ENCODE results near the gene LCK.

LCK gene

GRCh38 chr1:32250893-32251716, at the start of gene LCK:
Gene LCK (plus strand): TSS chr1:32251265. CDS start chr1:32274330, 23,065 bp downstream.
- no peak for DNase-seq

GRCh38 chr1:32204943-32205361, 46.1 kb upstream of the LCK start:
- DNase-seq = no peak

DNA sequence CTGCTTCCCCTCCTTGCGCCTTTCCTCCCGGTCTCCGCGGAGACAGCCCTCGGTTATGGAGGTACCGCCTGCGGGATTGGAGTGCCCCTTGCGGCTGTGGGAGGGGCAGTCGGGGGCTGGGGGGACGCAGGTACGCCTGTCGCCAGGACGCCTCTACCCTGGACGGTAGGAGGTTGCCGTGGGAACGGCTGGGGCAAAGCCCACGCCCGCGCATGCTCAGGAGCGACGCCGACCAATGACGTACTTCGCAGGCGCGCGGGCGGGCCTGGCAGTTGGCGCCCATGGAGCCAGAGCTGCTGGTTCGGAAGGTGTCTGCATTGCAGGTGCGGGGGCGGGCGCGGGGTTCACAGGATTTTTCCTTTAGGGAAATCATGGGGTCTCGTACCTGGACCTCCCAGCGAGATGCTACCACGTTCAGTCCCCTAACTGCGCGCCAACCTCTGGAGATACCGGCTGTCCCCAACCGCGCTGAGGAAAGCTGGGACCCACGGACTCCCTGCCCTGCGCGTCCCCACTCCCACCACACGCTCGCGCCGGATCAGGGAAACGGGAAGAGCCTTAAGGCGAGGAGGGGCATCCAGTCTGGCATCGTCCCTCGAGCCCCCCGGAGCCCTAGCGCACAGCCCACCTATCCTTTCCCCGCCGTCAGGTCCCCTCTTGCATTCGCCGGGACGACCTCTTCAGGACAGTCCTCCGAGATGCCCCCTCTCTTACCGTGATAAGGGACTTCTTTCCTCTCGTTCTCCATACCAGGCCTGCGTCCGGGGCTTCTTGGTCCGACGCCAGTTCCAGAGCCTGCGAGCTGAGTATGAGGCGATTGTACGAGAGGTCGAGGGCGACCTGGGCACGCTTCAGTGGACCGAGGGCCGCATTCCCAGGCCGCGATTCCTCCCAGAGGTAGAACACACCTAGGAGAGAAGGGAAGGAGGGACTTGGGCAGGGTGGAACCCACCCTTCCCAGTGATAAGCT, 45.4 kb upstream of the LCK start, which contains the start of gene IQCC:
Gene IQCC, plus strand, starts transcription at position 271 of the 970 bp plus-strand sequence. Its CDS starts 11 bp downstream, at position 282.
- no peak for DNase-seq

DNA sequence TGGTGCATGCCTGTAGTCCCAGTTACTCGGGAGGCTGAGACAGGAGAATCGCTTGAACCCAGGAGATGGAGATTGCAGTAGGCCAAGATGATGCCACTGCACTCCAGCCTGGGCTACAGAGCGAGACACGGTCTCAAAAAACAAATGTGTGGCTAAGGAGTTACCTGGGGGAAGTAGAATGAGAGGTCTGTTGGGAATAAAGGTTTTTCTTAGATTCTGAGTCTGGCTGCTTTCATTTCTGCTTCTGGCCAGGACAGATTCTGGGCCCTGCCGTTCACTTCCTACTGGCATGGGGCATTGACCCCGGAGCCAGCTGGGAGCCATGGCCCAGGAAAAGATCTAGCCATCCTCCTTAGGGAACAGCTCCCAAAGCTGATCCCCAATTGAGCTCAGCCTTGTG, 42.6 kb upstream of the LCK start:
- DNase-seq = no peak

GRCh38 chr1:32208891-32209328, 42.2 kb upstream of the LCK start, which contains the start of gene DCDC2B:
Gene DCDC2B (plus strand): TSS chr1:32209089. CDS start chr1:32209094, 5 bp downstream.
- DNase-seq = no peak

GRCh38 chr1:32215629-32216480, 35.2 kb upstream of the LCK start:
- DNase-seq = no peak

DNA sequence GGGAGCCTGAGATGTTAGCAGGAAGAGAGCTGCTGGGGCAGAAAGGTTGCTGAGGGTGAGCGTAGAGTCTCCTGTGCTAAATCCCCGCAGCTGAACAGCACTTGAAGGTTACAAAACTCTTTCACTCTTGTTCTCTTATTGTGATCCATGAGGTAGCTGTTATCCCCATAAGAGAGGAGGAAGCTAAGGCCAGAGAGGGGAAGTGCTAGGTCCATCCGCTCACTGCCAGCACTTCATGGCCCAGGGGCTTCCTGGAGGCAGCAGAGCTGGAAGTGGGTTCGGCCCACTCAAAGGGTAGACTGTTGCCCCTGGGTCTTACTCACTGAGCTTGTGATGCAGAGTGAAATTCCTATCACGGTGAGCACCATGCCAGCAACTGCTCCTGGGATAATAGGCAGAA, 34.5 kb upstream of the LCK start:
- DNase-seq = no peak

DNA sequence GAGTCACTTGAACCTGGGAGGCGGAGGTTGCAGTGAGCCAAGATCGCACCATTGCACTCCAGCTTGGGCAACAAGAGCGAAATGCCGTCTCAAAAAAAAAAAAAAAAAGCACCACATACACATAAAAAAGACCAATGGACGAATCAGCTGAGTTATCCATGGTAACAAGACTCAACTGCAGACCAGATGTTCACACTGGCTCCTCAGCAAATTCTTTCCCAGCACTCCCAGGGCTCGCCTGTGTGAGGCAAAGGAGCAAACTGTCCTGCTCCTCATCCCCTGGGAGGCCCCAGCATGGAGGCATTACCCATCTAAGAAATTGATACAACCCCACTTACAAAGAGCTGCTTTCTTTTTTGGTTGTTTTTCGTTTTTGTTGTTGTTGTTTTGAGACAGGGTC, 32.0 kb upstream of the LCK start:
- DNase-seq = no peak

- DNase-seq = no peak
These were observed 30.1 kb upstream of the LCK start for GRCh38 chr1:32220746-32221580.

- no peak for DNase-seq
These were observed 29.5 kb upstream of the LCK start for GRCh38 chr1:32221581-32221979.

GRCh38 chr1:32221980-32222755, 28.9 kb upstream of the LCK start, which contains the start of the genes EIF3I and TMEM234:
Gene EIF3I (plus strand): TSS chr1:32222407. CDS start chr1:32222442, 35 bp downstream.
Gene TMEM234 (minus strand): TSS chr1:32222353. CDS start chr1:32222322, 31 bp downstream.
- DNase-seq = peak; percentile 31

- DNase-seq = no peak
These were observed 27.4 kb upstream of the LCK start for GRCh38 chr1:32223683-32224082.

DNA sequence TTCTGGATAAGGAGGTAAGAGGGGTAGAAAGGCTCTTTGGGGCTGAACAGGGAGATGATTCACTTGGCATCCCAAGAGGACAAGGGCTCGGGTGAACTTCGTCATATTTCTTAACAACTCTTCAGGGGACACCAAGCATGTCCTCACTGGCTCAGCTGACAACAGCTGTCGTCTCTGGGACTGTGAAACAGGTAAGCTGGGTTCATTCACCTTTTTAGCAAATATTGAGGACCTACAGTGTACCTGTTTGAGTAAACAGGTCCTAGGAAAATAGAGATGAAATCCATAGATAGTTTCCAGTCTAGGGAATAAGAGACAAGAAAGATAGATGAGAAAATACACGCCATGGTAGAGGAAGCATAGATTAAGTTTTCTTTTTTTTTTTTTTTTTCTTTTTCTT, 26.8 kb upstream of the LCK start:
- no peak for DNase-seq

GRCh38 chr1:32228771-32229170, 22.3 kb upstream of the LCK start:
- DNase-seq = no peak

GRCh38 chr1:32231843-32232432, 19.1 kb upstream of the LCK start:
- no peak for DNase-seq

DNA sequence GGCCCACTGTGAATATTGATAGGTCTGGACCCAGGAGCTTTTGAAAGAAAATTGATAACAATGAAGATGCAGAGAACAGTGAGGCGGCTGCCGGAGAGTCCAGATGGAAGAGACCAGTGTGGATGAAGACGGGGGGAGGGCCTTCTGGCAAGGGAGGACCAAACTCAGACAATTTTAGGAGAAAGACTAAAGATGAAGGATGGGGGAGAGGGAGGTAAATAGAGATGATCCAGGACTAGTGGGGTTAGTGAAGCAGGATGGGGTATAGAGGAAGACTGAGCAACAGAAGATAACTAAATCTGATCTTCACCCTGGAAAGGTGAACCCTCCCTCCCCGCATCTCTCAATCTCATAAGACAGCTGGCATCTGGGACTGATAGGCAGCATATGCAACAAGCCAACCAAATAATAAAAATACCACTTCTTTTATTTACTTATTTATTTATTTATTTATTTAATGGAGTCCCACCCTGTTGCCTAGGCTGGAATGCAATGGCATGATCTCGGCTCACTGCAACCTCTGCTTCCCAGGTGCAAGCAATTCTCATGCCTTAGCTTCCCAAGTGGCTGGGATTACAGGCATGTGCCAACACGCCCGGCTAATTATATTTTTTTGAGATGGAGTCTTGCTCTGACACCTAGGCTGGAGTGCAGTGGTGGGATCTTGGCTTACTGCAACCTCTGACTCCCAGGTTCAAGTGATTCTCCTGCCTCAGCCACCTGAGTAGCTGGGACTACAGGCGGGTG, 18.3 kb upstream of the LCK start:
- DNase-seq = no peak

DNA sequence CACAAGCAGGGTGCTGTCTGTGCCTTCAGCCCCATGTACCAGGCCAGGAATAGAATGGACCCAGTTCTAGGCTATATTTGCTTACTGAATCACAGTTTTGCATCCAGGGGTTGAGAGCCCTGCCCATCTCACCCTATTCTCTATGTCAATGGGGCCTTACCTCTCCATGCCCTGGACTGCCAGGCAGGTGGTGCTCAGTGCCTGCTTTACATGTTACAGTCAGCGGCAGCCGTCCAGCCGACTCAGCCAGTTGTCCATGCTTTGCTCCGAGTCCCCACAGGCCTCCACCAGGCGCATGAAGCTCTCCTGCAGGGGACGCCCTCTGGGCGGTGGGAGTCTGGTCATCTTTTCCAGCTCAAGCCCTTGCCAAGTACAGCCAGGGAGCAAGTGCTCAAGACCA, 16.3 kb upstream of the LCK start:
- no peak for DNase-seq

DNA sequence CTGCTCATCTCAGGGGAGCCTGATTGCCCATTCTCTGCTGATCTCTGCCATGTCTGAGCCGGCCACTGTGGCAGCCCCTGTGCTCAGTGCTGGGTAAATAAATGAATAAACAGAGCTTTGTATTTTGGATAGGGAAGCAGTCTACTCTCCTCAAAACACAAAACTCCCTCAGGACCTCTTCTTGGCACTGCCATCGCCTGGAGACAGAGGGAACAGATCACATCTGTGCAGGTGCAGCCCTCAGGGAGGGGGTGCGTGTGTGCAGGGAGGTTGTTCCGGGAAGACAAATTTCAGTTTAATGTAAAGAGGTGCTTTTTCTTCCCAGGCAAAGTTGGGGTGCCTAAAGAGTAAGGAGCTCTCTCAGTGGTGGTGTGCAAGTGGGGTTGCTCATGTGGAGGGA, 11.7 kb upstream of the LCK start:
- DNase-seq = no peak

DNA sequence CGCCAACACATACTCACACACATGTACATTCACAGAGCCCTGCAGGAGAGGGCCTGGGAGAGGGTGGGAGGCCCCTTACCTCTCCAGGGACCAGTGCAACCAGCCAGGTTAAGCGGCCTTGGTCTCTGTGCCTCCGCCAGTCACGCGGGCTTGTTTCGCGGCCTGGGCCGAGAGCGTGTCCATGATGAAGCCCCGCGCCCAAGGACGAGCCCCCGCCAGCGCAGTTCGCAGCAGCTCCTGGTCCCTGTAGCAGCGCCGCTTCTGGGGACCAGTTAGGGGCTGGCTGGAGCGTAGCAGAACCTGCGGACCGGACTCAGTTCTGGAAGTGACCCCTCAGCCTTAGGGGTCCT, 11.3 kb upstream of the LCK start:
- DNase-seq = no peak
